ENCODE measurements around the gene RPS16. TPM values are rescaled to one million over a fixed set of nuclear protein-coding genes. Genes with fewer than 3 reads are reported as not detected.
A peak's percentile ranks its signal among the peaks of the same experiment; 100 is the strongest.
"Not testable (repeated sequence)": the region's sequence is repeated elsewhere in the genome, so short reads cannot be mapped to it uniquely, and the experiment has no call there.

Gene RPS16
- total and polyA plus RNA-seq, 7 donors, result 1,186 to 3,255 (median 1,958) TPM

- peaks cover 10% of the 10 kb centered on the region for H3K4me1 ChIP-seq
- TF ChIP-seq, protein P1, sequence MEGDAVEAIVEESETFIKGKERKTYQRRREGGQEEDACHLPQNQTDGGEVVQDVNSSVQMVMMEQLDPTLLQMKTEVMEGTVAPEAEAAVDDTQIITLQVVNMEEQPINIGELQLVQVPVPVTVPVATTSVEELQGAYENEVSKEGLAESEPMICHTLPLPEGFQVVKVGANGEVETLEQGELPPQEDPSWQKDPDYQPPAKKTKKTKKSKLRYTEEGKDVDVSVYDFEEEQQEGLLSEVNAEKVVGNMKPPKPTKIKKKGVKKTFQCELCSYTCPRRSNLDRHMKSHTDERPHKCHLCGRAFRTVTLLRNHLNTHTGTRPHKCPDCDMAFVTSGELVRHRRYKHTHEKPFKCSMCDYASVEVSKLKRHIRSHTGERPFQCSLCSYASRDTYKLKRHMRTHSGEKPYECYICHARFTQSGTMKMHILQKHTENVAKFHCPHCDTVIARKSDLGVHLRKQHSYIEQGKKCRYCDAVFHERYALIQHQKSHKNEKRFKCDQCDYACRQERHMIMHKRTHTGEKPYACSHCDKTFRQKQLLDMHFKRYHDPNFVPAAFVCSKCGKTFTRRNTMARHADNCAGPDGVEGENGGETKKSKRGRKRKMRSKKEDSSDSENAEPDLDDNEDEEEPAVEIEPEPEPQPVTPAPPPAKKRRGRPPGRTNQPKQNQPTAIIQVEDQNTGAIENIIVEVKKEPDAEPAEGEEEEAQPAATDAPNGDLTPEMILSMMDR (IDR thresholded peaks at IDR 0.05), result no peak
- H3K9me3 ChIP-seq, result no peaks in the 10 kb centered on the region
- H3K27ac ChIP-seq, result peak within 1 kb of the TSS; percentile 95
- ATAC-seq (peak; percentile 98 to 99 (median 98)), DNase-seq (peak; percentile 99)
- H3K4me3 ChIP-seq, result peak within 1 kb of the TSS; percentile 97
- intact Hi-C loops (cut with DNase I), result no loop called here
- peaks cover 0 to 48% of the 10 kb centered on the region in 2 donors for H3K36me3 ChIP-seq (ENCODE audit: insufficient read depth in 1 of 2, low read depth in 1 of 2)
- 0 to 1% (median 1%) methylated on average over 58 to 62 of the region's 62 CpGs for WGBS, 3 donors
- no peaks in the 10 kb centered on the region for H3K27me3 ChIP-seq (ENCODE audit: insufficient read depth in 3 of 3, low read length in 2 of 3)
These were observed 44.8 kb upstream of the RPS16 start, which contains the start of gene TIMM50 for GRCh38 chr19:39480337-39481228. Gene TIMM50, plus strand, starts transcription at chr19:39480838. Its CDS starts 16 bp downstream, at chr19:39480854.

DNA sequence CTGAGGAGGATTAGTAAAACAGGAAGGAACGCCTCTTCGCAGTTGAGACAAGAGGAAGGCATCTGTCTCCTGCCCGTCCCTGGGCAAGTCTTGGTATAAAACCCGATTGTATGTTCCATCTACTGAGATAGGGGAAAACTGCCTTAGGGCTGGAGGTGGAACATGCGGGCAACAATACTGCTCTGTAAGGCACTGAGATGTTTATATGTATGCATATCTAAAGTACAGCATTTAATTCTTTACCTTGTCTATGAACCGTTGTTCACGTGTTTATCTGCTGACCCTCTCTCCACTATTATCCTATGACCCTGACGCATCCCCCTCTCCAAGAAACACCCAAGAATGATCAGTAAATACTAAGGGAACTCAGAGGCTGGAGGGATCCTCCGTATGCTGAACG is 44.2 kb upstream of the RPS16 start:
- intact Hi-C loops (cut with DNase I), result no loop called here
- TF ChIP-seq, protein P1 (IDR thresholded peaks at IDR 0.05), result no peak
- no peak for DNase-seq
- ATAC-seq, result no peak
- H3K27me3 ChIP-seq (ENCODE audit: insufficient read depth in 3 of 3, low read length in 2 of 3), result no peaks in the 10 kb centered on the region
- peak overlapping the region; percentile 95 for H3K27ac ChIP-seq
- peaks cover 10% of the 10 kb centered on the region for H3K4me1 ChIP-seq
- no peaks in the 10 kb centered on the region for H3K9me3 ChIP-seq
- WGBS, 3 donors, result 52 to 65% (median 53%) methylated on average over 10 of the region's 10 CpGs
- peaks cover 0 to 48% of the 10 kb centered on the region in 2 donors for H3K36me3 ChIP-seq (ENCODE audit: insufficient read depth in 1 of 2, low read depth in 1 of 2)
- peak overlapping the region; percentile 97 for H3K4me3 ChIP-seq

GRCh38 chr19:39479319-39479801 is 43.6 kb upstream of the RPS16 start:
- H3K27me3 ChIP-seq (ENCODE audit: insufficient read depth in 3 of 3, low read length in 2 of 3); H3K4me3 ChIP-seq; DNase-seq; intact Hi-C loops (cut with DNase I); H3K27ac ChIP-seq; H3K9me3 ChIP-seq; ATAC-seq: not testable (repeated sequence)
- Histone ChIP-seq H3K36me3 (ENCODE audit: insufficient read depth in 1 of 2, low read depth in 1 of 2) (peaks cover 0 to 48% of the 10 kb centered on the region in 2 donors), H3K4me1 (peaks cover 10% of the 10 kb centered on the region)
- 79 to 85% (median 81%) methylated on average over 11 of the region's 11 CpGs for WGBS, 3 donors

- TF ChIP-seq, protein P1 (IDR thresholded peaks at IDR 0.05), result no peak
- no peaks in the 10 kb centered on the region for H3K9me3 ChIP-seq
- WGBS, 3 donors, result 95 to 100% (median 100%) methylated on average over 2 of the region's 2 CpGs
- H3K27ac ChIP-seq, result no peak overlapping the region
- DNase-seq (peak in 1 of 2 donors; percentile 32), ATAC-seq (no peak)
- H3K4me1 ChIP-seq, result peaks cover 3% of the 10 kb centered on the region
- H3K36me3 ChIP-seq (ENCODE audit: insufficient read depth in 1 of 2, low read depth in 1 of 2), result peaks cover 9 to 66% of the 10 kb centered on the region in 2 donors
- intact Hi-C loops (cut with DNase I), result loop anchor here in 1 of 2 donors (2.0 kb wide), 1 partner anchor 57 kb away; the partner anchor contains the start of gene EID2B
- no peaks in the 10 kb centered on the region for H3K27me3 ChIP-seq (ENCODE audit: insufficient read depth in 3 of 3, low read length in 2 of 3)
- H3K4me3 ChIP-seq, result no peak overlapping the region
These were observed 40.0 kb upstream of the RPS16 start for GRCh38 chr19:39475748-39476147.

- intact Hi-C loops (cut with DNase I), result loop anchor here (1.0 to 2.0 kb wide), 2 partner anchors 58 to 59 kb away; partner anchors contain the start of gene EID2B (in 2 of the 2)
- peak; percentile 61 to 85 (median 72) for ATAC-seq
- no peak overlapping the region for H3K27ac ChIP-seq
These were observed 38.4 kb upstream of the RPS16 start for GRCh38 chr19:39474139-39474620.

More at GRCh38 chr19:39474139-39474620, 38.4 kb upstream of the RPS16 start:
- H3K4me3 ChIP-seq, result no peak overlapping the region
- H3K9me3 ChIP-seq, result no peaks in the 10 kb centered on the region
- no peaks in the 10 kb centered on the region for H3K4me1 ChIP-seq
- TF ChIP-seq, protein P1 (IDR thresholded peaks at IDR 0.05), result peak; percentile 60
- WGBS, 3 donors, result 43 to 57% (median 48%) methylated on average over 9 of the region's 9 CpGs
- H3K27me3 ChIP-seq (ENCODE audit: insufficient read depth in 3 of 3, low read length in 2 of 3), result no peaks in the 10 kb centered on the region
- DNase-seq, result peak; percentile 62 to 82
- peaks cover 12 to 82% of the 10 kb centered on the region in 2 donors for H3K36me3 ChIP-seq (ENCODE audit: insufficient read depth in 1 of 2, low read depth in 1 of 2)
